ENCODE data around the gene TDRD10. TPM values are rescaled to one million over a fixed set of nuclear protein-coding genes. Genes with fewer than 3 reads are reported as not detected.

Gene TDRD10
- total and polyA plus RNA-seq, 2 of the 4 experiments (the other 2 are of a cell fraction), result not detected

GRCh38 chr1:154533952-154534844, 32.2 kb downstream of the TDRD10 start (continued):
- no peak for TF ChIP-seq MAFK (IDR thresholded peaks at IDR 0.05; ENCODE audit: low read depth, low read length)

- H4K91ac ChIP-seq (ENCODE audit: insufficient read depth, low read depth, low read length), result no peak overlapping the region
- BruUV-seq (replicated peaks), result no TSS peak
- ChIA-PET CTCF (no interaction called here), POLR2A (ENCODE audit: unreplicated experiment) (no interaction called here)
- H3K9ac ChIP-seq (ENCODE audit: low read depth, low read length), result no peak overlapping the region
- no peak overlapping the region for H3K14ac ChIP-seq (replicated peaks; ENCODE audit: low read depth, low read length)
- intact Hi-C loops (cut with micrococcal nuclease), result no loop called here
- no peaks in the 10 kb centered on the region for H3K79me1 ChIP-seq (ENCODE audit: low read depth in 1 of 2, low read length in 2 of 2)
- H2AK9ac ChIP-seq (replicated peaks; ENCODE audit: low read depth, low read length, poor library complexity), result no peak overlapping the region
- no peaks in the 10 kb centered on the region for H3K36me3 ChIP-seq (ENCODE audit: control insufficient read depth, insufficient read depth, low read length)
- peaks cover 56% of the 10 kb centered on the region for H3K27me3 ChIP-seq (ENCODE audit: control insufficient read depth, insufficient read depth, low read length)
- no peak overlapping the region for H3K56ac ChIP-seq (ENCODE audit: extremely low read depth, insufficient read depth, low read length)
- WGBS, 2 experiments (ENCODE audit: extremely low coverage in 2 of 2, insufficient read length in 1 of 2), result no CpG with 5 or more reads among the region's 7 CpGs
- H2BK20ac ChIP-seq (ENCODE audit: low read depth, low read length), result no peak overlapping the region
- H3K23ac ChIP-seq (ENCODE audit: low read depth, low read length), result no peak overlapping the region
- no peak overlapping the region for H3K4ac ChIP-seq (ENCODE audit: low read depth, low read length)
- no peak overlapping the region for H3K27ac ChIP-seq (ENCODE audit: insufficient read depth, low read length)
- H4K20me1 ChIP-seq (ENCODE audit: insufficient read depth, low read length), result no peaks in the 10 kb centered on the region
- ATAC-seq (ENCODE audit: low read depth), result no peak
- in situ Hi-C loops (cut with MboI; ENCODE audit: low sequenced_read_pairs), result no loop called here
- no peak overlapping the region for H2BK120ac ChIP-seq (ENCODE audit: low read depth, low read length)
- no peaks in the 10 kb centered on the region for H3K4me1 ChIP-seq (ENCODE audit: control insufficient read depth, insufficient read depth, low read length)
- no peak overlapping the region for H4K5ac ChIP-seq (ENCODE audit: low read depth, low read length)
- DNase-seq, result no peak
- no peak overlapping the region for H2BK5ac ChIP-seq (ENCODE audit: low read depth, low read length, poor library complexity, severe bottlenecking)
- no peak overlapping the region for H2AK5ac ChIP-seq (ENCODE audit: low read depth, low read length)
- H2AFZ ChIP-seq (replicated peaks; ENCODE audit: low read length, poor library complexity), result no peak overlapping the region
- no peaks in the 10 kb centered on the region for H3K9me1 ChIP-seq (ENCODE audit: insufficient read depth, low read length)
- no peak overlapping the region for H2BK15ac ChIP-seq (ENCODE audit: low read depth, low read length)
- H3K4me3 ChIP-seq (ENCODE audit: insufficient read depth, low read depth, low read length), result no peak overlapping the region
- no peak overlapping the region for H3K4me2 ChIP-seq (ENCODE audit: low read depth, low read length)
- H3K18ac ChIP-seq (ENCODE audit: low read depth, low read length), result no peak overlapping the region
- dilution Hi-C loops (cut with HindIII; ENCODE audit: low sequenced_read_pairs, unreplicated experiment), result no loop called here
- no peak overlapping the region for H4K8ac ChIP-seq (ENCODE audit: low read depth in 2 of 2, low read length in 2 of 2)
- peaks cover 3% of the 10 kb centered on the region for H3K9me3 ChIP-seq (ENCODE audit: control insufficient read depth, insufficient read depth, low read length)
- TF ChIP-seq RFX5 (IDR thresholded peaks at IDR 0.05; ENCODE audit: low read depth, low read length) (no peak), BHLHE40 (IDR thresholded peaks at IDR 0.05; ENCODE audit: low read depth, low read length) (no peak), SMC3 (IDR thresholded peaks at IDR 0.05; ENCODE audit: low read depth, low read length) (no peak), USF2 (IDR thresholded peaks at IDR 0.05; ENCODE audit: low read depth, low read length) (no peak), RCOR1 (IDR thresholded peaks at IDR 0.05; ENCODE audit: insufficient replicate concordance, low read length) (no peak), MXI1 (IDR thresholded peaks at IDR 0.05; ENCODE audit: borderline replicate concordance, low read depth, low read length) (no peak), NFE2L2 (IDR thresholded peaks at IDR 0.05; ENCODE audit: low read depth, low read length) (no peak), ELK1 (IDR thresholded peaks at IDR 0.05; ENCODE audit: borderline replicate concordance, low read depth, low read length) (no peak), POLR2A (IDR thresholded peaks at IDR 0.05; ENCODE audit: low read depth, low read length) (no peak), CTCF (conservative IDR thresholded peaks at IDR 0.05; ENCODE audit: low read depth, low read length) (no peak), CEBPB (IDR thresholded peaks at IDR 0.05; ENCODE audit: low read depth, low read length) (no peak), MAFK (IDR thresholded peaks at IDR 0.05; ENCODE audit: low read depth, low read length) (no peak), CHD1 (IDR thresholded peaks at IDR 0.05; ENCODE audit: low read depth, low read length) (no peak)
These were observed 34.6 kb downstream of the TDRD10 start for GRCh38 chr1:154536570-154536969.

Data from IMR-90 (cell line).